Mesendoderm (in vitro differentiated cells): ENCODE data around the gene ADI1.
"Not testable (repeated sequence)": the region's sequence is repeated elsewhere in the genome, so short reads cannot be mapped to it uniquely, and the experiment has no call there.

Experiments used
- DNase-seq: peaks from one replicate; pipeline ENCODE4 v3.0.0; 2013
- H2AK5ac ChIP-seq: 2 replicates; pipeline ENCODE4 v1.6.1; 2013; ENCODE audit warnings: low read length, inconsistent platforms
- H2BK120ac ChIP-seq: 2 replicates; pipeline ENCODE4 v1.6.1; 2013; ENCODE audit warnings: low read depth, mild to moderate bottlenecking, low read length, moderate library complexity, mixed read lengths
- H2BK15ac ChIP-seq: replicated peaks from 2 replicates; pipeline ENCODE4 v1.6.1; 2013; ENCODE audit warnings: low read depth, mild to moderate bottlenecking, moderate library complexity
- H2BK5ac ChIP-seq: 2 replicates; pipeline ENCODE4 v1.6.1; 2013; ENCODE audit warnings: low read length, inconsistent platforms
- H3K18ac ChIP-seq: 2 replicates; pipeline ENCODE4 v1.6.1; 2013; ENCODE audit warnings: mild to moderate bottlenecking, low read length, mixed read lengths
- H3K23ac ChIP-seq: one replicate; pipeline ENCODE4 v1.6.1; 2013; ENCODE audit warnings: low read length
- H3K27ac ChIP-seq: 2 replicates; pipeline ENCODE4 v1.5.1; 2013; ENCODE audit warnings: low read depth, mild to moderate bottlenecking, inconsistent platforms, low read length, moderate library complexity
- H3K27me3 ChIP-seq: 2 replicates; pipeline ENCODE4 v1.6.1; 2013; ENCODE audit warnings: low read length, control low read depth, mild to moderate bottlenecking, inconsistent platforms; ENCODE audit not compliant: insufficient read depth, poor library complexity
- H3K36me3 ChIP-seq: 2 replicates; pipeline ENCODE4 v1.6.1; 2013; ENCODE audit warnings: low read length, inconsistent platforms; ENCODE audit not compliant: control insufficient read depth, insufficient read depth
- H3K4ac ChIP-seq: one replicate; pipeline ENCODE4 v1.6.1; 2013; ENCODE audit warnings: low read depth, mild to moderate bottlenecking, low read length, moderate library complexity
- H3K4me1 ChIP-seq: 2 replicates; pipeline ENCODE4 v1.6.1; 2013; ENCODE audit warnings: low read depth, low read length, inconsistent platforms; ENCODE audit not compliant: control insufficient read depth
- H3K4me2 ChIP-seq: 2 replicates; pipeline ENCODE4 v1.6.1; 2013; ENCODE audit warnings: low read length
- H3K4me3 ChIP-seq: 2 replicates; pipeline ENCODE4 v1.5.1; 2013; ENCODE audit warnings: mild to moderate bottlenecking, low read length
- H3K56ac ChIP-seq: one replicate; pipeline ENCODE4 v1.6.1; 2013; ENCODE audit warnings: low read length
- H3K79me1 ChIP-seq: 2 replicates; pipeline ENCODE4 v1.6.1; 2013; ENCODE audit warnings: low read length, inconsistent platforms
- H3K79me2 ChIP-seq: 2 replicates; pipeline ENCODE4 v1.6.1; 2013; ENCODE audit warnings: mild to moderate bottlenecking, low read length; ENCODE audit not compliant: control insufficient read depth, insufficient read depth
- H3K9ac ChIP-seq: 2 replicates; pipeline ENCODE4 v1.6.1; 2013; ENCODE audit warnings: low read length, inconsistent platforms
- H4K5ac ChIP-seq: one replicate; pipeline ENCODE4 v1.6.1; 2013; ENCODE audit warnings: low read length
- H4K8ac ChIP-seq: one replicate; pipeline ENCODE4 v1.6.1; 2013; ENCODE audit warnings: low read depth, mild to moderate bottlenecking, control low read depth, low read length, moderate library complexity
- WGBS: extraction: QIAGEN DNeasy Blood & Tissue Kit; methylation state at CpG from one replicate; pipeline ENCODE4 v1.1.7; 2013; ENCODE audit warnings: low lambda C conversion rate, missing lambda C conversion rate; ENCODE audit not compliant: insufficient coverage; ENCODE audit errors: extremely low coverage; 5-methylcytosine and 5-hydroxymethylcytosine counted together

Gene ADI1

GRCh38 chr2:3457524-3458395 lies 61.6 kb downstream of the ADI1 start:
- Histone ChIP-seq H2AK5ac (no peak overlapping the region), H3K36me3 (peaks cover 8% of the 10 kb centered on the region), H3K4me1 (no peaks in the 10 kb centered on the region), H3K79me1 (no peaks in the 10 kb centered on the region), H3K27ac (no peak overlapping the region), H2BK120ac (no peak overlapping the region), H2BK5ac (no peak overlapping the region), H3K4me2 (no peak overlapping the region), H3K79me2 (no peaks in the 10 kb centered on the region), H3K4ac (no peak overlapping the region), H3K4me3 (no peak overlapping the region), H3K9ac (no peak overlapping the region), H3K27me3 (no peaks in the 10 kb centered on the region), H3K18ac (no peak overlapping the region), H3K56ac (no peak overlapping the region), H4K8ac (no peak overlapping the region), H3K23ac (no peak overlapping the region), H2BK15ac (no peak overlapping the region), H4K5ac (no peak overlapping the region)
- WGBS = no CpG with 5 or more reads among the region's 30 CpGs
- no peak for DNase-seq

GRCh38 chr2:3456125-3456524 lies 63.2 kb downstream of the ADI1 start:
- Histone ChIP-seq H4K5ac (no peak overlapping the region), H3K4me2 (no peak overlapping the region), H3K4ac (no peak overlapping the region), H2AK5ac (no peak overlapping the region), H3K9ac (no peak overlapping the region), H3K18ac (no peak overlapping the region), H3K4me3 (no peak overlapping the region), H3K36me3 (peaks cover 8% of the 10 kb centered on the region), H4K8ac (no peak overlapping the region), H3K56ac (no peak overlapping the region), H3K4me1 (no peaks in the 10 kb centered on the region), H3K79me2 (no peaks in the 10 kb centered on the region), H3K79me1 (no peaks in the 10 kb centered on the region), H2BK5ac (no peak overlapping the region), H3K27me3 (no peaks in the 10 kb centered on the region), H3K27ac (no peak overlapping the region), H3K23ac (no peak overlapping the region), H2BK15ac (no peak overlapping the region), H2BK120ac (no peak overlapping the region)
- WGBS = no CpG with 5 or more reads among the region's 14 CpGs
- DNase-seq = no peak

GRCh38 chr2:3454802-3455201 lies 64.5 kb downstream of the ADI1 start:
- Histone ChIP-seq H2BK5ac (no peak overlapping the region), H3K79me2 (no peaks in the 10 kb centered on the region), H3K18ac (no peak overlapping the region), H2AK5ac (no peak overlapping the region), H3K27ac (no peak overlapping the region), H2BK15ac (no peak overlapping the region), H3K27me3 (no peaks in the 10 kb centered on the region), H4K5ac (no peak overlapping the region), H4K8ac (no peak overlapping the region), H3K4me1 (no peaks in the 10 kb centered on the region), H3K9ac (no peak overlapping the region), H3K4ac (no peak overlapping the region), H3K36me3 (peaks cover 8% of the 10 kb centered on the region), H3K4me2 (no peak overlapping the region), H3K79me1 (no peaks in the 10 kb centered on the region), H3K56ac (no peak overlapping the region), H3K23ac (no peak overlapping the region), H3K4me3 (no peak overlapping the region), H2BK120ac (no peak overlapping the region)
- no peak for DNase-seq
- no CpG with 5 or more reads among the region's 22 CpGs for WGBS

- not testable (repeated sequence) for H3K9ac ChIP-seq, H3K79me2 ChIP-seq, H3K56ac ChIP-seq, H4K8ac ChIP-seq, H3K36me3 ChIP-seq, H2BK15ac ChIP-seq, DNase-seq, H3K79me1 ChIP-seq, H3K27ac ChIP-seq, H3K4me3 ChIP-seq, H3K4me1 ChIP-seq, H3K4ac ChIP-seq, H3K4me2 ChIP-seq, H2AK5ac ChIP-seq, H2BK5ac ChIP-seq, H3K27me3 ChIP-seq, H2BK120ac ChIP-seq, H4K5ac ChIP-seq, H3K23ac ChIP-seq, H3K18ac ChIP-seq
- WGBS = no CpG with 5 or more reads among the region's 6 CpGs
Observed at GRCh38 chr2:3454005-3454404, 65.3 kb downstream of the ADI1 start.

GRCh38 chr2:3453190-3453999 lies 65.9 kb downstream of the ADI1 start:
- Histone ChIP-seq H3K79me1 (no peaks in the 10 kb centered on the region), H2BK5ac (no peak overlapping the region), H2BK15ac (no peak overlapping the region), H3K36me3 (peaks cover 8% of the 10 kb centered on the region), H3K27me3 (no peaks in the 10 kb centered on the region), H3K27ac (no peak overlapping the region), H3K23ac (no peak overlapping the region), H3K56ac (no peak overlapping the region), H3K4me1 (no peaks in the 10 kb centered on the region), H3K4me2 (no peak overlapping the region), H4K5ac (no peak overlapping the region), H2BK120ac (no peak overlapping the region), H2AK5ac (no peak overlapping the region), H3K4me3 (no peak overlapping the region), H3K9ac (no peak overlapping the region), H3K4ac (no peak overlapping the region), H3K79me2 (no peaks in the 10 kb centered on the region), H4K8ac (no peak overlapping the region), H3K18ac (no peak overlapping the region)
- WGBS = no CpG with 5 or more reads among the region's 20 CpGs
- DNase-seq = no peak
